NCI-H187 treated with DMSO at 0.1 percent for 48 hours (cell line): ENCODE results near the gene HEMK1.

Source experiments
- DNase-seq: peaks from one replicate; lab custom pipeline; 2025; lab: John Stamatoyannopoulos, UW

The HEMK1 gene

DNA sequence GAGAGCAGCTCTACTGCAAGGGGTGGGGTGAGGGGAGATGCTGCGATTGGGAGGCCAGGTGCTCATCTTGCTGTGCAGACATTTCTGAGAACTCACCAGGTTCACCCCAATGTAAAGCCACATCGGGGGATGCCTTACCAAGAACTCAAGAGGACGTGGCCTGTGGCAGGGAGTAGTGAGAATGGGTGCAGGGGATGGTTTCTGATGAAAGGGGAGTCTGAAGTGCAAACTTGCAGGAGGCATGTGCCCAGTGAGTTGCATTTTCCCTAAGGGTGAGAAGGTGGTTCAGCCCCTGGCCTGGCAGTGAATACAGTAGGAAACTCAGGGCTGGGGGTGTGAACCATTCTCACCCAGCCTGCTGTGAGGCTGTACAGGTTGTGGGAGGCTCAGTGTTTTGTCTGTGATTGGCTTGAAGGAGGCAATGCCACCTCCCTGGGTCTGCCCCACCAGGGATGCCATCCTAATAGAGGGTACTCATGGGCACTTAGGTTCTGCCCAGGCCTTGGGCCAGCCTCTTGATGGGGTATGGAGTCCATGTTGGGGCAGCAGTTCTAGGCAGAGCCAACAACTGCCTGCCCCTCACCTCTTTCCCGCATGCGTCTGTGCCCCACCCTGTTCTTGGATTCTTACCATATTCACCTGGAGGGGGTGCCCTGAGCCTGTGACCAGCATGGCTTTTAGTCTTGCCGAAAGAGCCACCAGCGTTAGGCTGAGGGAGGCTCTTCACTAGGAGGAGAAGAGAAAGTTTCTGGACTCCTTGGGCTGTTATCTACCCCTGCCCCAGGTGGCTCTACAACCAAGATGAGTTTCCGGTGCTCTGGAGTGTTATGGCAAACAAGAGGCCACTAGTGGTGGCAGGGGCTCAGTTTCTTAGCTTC, 4.5 kb downstream of the HEMK1 start:
- no peak for DNase-seq

DNA sequence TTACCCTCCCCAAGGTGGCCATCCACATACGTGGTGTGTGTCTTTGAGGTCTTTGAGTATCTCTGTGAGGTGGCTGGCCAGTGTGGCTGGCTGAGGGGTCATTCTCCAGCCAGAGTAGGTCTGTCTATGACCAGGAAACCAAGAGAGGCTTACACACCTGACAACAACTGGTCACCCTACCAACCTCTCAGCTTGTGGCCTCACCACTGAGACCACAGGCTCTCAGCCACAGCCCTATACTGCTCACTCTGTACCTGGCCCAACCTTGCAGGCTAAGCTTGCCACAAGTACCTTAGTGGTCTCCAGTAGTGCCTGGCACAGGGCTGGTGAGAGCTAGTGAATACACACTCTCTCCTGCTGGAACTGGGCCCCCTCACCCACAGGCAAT, 5.1 kb downstream of the HEMK1 start:
- no peak for DNase-seq

DNA sequence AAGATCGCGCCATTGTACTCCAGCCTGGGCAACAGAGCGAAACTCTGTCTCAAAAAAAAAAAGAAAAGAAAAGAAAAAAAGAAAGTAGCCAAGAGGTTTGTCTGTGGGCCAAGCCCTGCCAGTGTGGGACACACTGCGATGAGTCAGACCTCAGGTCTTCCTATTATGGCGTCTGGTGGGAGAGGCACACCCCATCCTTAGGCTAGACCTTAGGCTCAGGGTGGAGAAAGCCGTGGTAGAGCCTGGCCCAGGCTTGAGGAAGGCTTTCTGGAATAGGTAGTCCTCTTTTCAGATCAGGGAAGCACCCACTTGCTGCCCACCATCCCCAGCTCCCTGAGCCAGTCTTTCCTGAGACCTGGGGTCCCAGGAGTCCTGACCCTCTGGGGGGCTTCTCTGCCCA, 6.0 kb downstream of the HEMK1 start:
- DNase-seq: no peak

DNA sequence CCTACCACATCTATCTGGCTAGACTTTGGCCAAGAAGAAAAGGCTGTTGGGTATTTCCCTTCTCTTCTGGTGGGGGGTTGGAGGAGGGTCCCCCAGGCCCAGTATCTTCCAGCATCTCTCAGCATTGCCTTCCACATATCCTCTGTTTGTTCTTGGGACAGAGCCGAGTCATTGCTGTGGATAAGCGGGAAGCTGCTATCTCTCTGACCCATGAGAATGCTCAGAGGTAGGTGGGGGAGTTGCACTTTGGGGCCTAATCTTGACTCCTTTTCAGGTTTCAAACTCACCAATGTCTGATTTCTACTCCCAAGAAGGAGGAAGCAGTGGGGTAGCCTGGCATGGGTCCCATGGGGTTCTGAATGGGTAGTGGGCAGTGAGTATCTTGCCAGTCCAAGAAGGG, 8.0 kb downstream of the HEMK1 start:
- DNase-seq: no peak

DNA sequence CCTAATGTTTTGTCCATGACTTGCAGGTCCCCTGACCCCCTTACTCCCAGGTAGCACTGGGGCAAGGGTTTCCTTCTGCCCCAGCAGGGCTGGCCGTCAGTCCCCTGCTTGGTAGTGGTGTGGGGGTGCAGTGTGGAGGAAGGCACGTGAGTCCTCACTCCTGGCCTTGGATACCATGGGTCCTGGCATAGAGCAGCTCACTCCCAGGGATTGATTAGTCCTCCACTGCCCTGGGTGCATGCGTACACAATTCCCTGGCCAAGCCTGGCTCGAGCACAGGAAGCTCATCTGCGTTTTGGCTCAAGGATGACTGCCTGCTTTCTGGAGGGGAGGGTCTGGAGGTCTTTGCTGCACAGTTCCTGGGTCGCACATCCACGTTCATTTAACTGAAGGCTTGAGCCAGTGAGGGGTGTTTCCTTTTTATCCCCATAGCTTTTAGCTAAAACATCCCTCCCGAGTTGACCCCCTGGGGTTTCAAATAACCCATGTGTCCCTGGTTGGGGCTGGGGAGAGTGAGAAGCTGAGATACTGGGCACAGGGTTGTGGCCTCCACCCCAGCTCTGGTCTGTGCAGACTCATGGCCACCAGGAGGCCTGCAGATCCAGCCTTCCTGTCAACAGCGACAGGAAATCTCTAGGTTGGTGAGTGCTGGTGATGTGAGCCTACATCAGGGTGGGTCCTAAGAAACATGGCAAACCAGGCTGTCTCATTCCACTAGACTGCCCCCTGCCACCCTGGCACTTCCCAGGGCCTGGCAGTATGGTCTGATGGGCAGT, 11.5 kb downstream of the HEMK1 start:
- DNase-seq: no peak

DNA sequence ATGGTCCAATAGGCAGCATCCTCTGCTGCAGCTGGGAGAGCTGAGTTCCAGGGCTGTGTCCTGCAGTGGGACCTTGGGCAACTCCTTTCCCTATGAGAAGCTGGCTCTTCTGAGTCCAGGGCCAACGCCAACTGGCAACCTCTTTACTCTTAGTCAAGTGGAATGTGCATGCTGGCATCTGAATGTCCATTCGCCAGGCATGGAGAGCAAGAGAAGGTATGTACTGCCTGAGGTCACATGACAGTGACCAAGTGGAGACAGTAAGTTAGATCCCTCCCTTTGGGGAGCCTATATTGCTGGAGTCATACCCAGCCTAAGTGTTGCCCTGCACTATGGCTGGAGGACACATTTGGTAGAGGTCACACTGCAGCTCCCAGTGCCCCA, 12.1 kb downstream of the HEMK1 start:
- DNase-seq: no peak

DNA sequence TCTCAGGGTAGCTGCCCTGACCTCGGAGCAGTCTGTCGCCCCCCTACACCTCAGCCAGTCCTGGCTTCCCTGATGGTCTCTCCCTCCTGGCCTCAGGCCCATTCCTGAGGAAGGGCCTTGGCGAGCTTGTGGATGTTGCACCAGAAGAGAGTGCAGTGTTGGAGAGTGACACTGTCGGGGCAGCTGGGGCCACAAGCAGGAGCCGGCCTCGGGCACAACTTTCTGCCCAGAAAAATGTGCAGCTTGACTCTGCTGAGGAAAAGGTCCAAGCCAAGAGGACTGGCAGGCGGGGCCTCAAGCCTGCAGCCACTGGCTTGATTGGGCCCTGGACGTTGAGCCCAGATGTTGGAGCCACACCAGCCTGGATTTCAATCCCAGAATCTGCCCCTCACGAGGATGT, 12.8 kb downstream of the HEMK1 start:
- DNase-seq: no peak

DNA sequence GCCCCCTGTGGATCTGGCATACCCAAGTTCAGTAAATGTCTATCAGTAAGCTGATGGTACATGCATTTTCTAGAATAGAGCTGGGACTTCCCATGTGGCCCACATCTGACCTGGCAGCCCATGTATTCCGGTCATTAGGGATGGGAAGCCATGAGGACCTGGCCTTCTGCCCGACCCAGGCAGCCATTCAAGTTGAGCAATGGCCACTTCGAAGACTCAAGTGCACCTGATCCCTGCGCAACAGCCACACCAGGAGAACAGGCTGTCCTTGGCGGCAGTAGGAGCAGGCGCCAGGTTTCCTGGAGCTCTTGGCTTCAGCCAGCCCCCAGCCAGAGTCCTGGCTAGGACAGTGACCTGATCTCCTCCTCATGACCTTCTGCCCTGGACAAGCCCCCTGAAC, 14.6 kb downstream of the HEMK1 start:
- DNase-seq: no peak

DNA sequence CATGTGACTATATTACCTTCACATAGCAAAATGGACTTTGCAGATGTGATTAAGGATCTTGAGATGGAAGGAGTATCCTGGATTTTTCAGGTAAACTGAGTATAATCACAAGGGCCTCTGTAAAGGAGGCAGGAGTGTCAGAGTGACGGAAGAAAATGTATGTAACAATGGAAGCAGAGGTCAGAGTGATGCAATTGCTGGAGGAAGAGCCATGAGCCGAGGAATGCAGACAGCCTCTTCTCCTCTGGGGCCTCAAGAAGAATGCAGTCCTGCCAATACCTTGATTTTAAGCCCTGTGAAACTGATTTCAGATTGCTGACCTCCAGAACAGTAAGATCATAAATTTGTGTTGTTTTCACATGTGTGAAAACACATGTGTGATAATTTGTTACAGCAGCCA, 15.1 kb downstream of the HEMK1 start:
- no peak for DNase-seq

DNA sequence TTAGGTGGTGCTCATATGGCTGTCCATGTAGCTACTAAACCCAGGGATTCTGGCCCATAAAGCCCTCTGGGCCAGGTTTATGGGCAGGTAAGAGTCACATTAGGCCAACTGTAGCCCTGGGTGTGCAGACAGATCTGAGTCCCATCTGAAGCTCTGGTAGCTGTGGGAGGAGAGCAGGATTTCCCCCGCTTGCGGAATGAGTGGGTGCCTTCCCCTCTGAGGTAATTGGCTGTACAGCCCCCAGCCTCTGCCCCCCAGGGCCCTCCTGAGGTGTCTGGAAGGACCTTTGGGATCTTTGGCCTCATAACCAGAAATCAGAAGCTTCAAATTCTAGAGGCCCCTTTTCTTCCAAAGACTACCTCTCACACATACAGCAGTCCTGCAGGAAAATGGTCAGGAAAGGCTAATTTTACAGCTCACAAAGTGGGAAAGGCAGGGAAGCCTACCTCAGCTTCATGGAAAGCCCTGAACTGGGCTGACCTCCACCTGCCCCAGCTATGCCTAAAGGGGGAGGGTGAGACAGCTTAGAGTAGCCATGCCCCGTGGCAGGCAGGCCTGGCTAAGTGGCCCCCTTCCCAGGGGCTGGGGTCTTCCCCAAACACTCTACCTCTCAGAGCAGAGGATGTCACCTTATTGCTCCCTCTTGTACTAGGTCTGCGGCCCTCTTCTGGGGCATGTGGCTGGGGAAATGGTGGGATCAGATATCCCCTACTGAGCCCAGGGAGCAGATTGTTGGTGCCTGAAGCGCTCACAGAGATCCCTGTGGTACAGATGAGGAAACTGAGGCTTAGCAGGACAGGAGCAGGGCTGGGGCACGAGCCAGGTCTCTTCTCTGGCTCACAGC, 16.8 kb downstream of the HEMK1 start:
- no peak for DNase-seq

DNA sequence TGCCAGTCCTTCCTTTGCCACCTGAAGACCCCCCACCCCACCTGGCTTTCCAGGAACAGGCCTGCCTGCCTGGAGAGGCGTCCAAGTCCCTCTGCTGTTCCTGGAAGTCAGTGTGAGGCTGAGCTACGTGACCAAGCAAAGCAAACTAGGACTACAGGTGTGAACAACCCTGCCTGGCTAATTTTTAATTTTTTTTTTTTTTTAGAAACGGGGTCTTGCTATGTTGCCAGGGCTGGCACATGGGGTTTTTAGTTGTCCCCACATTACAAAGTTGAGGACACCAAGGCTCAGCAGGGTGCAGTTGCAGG, 17.4 kb downstream of the HEMK1 start:
- no peak for DNase-seq

DNA sequence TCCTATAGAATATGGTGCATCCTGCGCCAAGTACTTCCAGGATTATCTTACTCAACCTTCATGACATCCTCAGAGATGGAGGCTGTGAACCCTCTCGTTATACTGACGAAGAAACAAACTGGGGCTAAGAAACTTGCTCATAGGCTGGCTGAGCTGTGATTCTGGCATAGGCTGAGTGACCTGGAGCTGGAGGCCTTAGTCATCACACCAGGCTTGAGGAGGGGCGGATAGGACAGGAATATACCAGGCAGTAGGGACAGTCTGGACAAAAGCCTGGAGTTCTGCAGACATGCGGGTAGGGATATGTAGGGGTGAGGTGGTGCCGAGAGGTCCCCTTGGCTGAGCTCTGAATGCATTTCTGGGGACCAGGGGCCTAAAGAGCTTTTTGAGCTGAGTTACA, 18.1 kb downstream of the HEMK1 start:
- no peak for DNase-seq

DNA sequence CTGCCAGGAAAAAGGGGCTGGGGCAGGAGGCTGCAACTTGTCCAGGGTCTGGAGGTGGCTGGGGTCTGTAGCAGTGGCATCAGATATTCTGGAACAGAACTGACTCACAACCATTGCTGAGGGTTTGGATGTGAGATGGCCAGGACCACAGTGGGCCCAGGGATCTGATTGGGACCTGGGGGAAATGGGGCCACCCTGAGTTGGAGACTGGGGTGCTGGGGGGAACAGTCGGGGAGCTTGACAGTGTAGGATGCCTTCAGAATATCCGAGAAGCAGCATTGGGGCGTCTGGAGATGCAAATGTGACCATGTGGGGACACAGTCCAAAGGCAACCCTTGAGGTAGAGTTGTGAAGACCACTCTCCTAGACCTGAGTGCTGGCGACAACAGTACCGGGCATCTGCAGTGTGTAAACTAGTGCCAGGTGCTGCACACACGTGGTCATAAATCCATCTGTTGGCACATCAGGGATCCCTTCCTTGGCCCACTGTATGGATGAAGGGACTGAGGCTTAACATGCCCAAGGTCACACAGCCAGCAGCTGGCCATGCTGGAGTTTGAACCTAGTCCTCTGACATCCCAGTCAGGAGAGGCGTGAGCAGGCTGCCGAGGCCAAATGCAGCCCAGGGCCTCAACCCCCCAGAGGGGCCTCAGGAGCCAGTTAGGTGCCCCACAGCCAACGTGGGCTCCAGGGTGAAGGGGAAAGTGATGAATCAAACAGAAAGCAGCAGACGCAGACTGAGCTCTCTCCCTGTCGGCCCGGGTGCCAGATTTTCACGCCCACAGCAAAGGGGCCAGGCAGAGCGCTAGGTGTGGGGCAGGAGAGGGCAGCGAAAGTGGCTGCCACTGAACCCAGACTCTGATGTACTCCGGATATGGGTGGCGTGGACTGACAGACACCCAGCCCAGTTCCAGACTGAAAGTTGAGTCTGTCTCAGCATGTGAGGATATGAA, 18.8 kb downstream of the HEMK1 start:
- DNase-seq: no peak

DNA sequence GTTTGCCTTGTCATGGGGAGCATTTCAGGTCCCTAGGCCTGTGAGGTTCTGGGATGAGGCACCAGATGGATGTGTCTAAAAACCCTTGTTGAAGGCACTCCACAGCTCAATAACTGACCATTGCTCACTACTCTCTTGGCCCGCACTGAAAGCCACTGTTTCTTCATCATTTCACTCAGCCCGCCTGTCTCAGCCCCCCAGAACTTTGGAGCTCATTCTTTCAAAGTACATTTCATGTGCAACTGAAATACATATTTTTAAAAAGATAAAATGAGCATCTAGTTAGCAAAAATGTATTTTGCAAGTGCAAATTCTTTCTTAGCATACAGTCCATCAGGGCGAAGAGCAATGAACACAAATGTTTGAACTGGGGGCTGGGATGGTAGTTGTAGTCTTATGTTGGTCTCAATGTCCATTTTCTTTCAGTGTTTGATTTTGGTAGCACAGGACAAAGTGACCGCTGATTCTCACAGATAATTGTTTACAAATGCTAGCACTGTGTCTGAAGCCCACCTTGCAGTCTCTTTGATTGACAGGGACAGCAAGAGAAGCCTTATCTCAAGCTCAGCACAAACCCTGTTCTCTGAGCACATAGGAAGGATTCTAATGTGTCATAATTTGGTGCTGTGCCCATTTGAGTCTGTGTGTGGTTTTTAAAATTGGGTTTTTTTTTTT, 19.6 kb downstream of the HEMK1 start:
- DNase-seq: no peak

DNA sequence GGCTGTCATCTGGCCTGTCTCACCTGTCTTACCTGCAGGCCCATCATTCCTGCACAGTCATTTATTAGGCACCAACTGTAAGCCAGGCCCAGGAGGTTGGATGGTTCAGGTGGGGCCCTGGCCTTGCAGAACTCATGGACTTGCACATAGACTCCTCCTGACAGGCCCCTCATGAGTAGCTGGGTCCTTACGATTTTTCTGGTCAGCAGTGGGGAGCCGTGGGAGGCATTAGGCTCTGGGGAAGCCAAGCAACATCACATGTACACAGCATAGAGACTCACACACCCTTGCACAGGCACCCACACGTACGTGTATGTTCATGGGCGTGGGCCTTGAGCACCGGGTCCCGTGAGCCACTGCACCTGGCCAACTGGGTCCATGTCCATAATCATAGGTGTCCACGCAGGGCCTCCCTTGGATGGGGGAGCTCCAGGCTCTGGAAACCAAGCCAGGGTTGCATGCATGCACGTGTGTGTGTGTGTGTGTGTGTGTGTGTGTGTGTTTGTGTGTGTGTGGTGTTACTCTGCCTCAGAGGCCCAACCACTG, 21.9 kb downstream of the HEMK1 start:
- DNase-seq: no peak

DNA sequence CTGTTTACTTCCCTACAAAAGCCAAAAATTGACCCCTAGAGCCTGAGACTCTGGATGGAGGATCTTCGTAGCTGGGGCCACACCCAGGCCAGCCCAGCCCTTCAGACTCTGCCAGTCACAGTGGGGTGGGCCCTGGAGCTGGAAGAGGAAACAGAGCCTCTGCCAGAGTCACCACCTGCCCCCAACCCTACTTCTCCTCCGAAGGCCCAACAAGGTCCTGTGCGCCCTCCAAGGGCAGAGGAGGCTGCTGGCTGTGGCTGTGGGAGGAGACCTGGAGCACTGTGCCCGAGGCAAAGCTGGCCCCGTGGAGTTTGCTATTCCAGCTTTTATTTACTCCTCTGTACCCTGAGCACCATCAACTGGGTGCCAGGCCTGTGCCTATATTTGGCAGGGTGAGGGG, 23.2 kb downstream of the HEMK1 start:
- DNase-seq: no peak

DNA sequence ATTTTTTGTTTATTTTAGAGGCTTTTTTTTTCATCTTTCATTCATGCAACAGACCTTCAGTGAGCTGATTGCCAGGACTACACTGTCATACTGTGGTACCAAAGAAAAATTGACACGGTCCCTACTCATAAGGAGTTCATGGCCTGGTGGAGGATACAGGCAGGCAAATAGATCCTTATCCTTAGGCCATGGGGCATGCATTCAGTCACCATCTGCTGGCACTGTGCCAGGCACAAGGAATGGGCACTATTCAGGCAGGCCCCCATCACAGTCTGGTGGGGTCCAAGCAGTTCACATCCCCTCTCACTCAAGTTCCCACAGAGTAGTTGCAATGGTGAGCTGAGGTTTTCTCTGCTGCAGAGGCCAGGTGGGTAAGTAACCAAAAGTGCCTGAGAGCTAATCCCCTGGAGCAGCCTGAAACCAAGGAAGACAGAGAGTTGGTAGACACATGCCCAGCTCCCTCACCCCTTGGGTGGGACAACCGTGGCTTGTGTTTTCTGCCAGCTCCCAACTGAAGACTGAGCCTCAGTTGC, 25.0 kb downstream of the HEMK1 start:
- DNase-seq: no peak

DNA sequence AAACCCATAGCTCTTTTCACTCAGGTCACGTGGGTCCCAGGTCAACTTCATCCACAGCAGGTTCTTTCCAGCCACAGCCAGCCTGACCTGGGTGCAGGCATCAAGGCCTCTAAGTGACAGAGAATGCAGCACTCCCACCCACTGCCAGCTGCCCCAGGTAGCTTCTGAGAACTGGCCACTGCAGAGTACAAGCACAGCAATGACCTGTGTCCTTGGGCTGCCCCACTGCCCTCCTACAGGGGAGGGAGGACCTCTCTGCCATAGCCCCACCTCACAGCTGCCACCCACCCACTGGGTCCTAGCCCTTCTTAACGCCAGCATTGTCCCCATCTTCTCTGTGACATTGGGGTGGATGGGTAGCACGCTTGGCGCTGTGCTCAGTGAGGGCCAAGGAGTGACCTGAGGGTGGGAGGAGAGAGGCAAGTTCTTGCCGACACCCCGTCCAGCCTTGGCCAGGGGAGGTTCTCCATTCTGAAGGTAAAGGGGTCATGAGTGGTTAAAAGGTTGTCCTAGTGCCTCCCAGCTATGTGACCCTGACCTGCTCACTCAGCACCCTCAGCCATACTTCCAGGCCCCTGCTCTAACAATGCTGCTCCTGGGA, 29.9 kb downstream of the HEMK1 start:
- DNase-seq: no peak

DNA sequence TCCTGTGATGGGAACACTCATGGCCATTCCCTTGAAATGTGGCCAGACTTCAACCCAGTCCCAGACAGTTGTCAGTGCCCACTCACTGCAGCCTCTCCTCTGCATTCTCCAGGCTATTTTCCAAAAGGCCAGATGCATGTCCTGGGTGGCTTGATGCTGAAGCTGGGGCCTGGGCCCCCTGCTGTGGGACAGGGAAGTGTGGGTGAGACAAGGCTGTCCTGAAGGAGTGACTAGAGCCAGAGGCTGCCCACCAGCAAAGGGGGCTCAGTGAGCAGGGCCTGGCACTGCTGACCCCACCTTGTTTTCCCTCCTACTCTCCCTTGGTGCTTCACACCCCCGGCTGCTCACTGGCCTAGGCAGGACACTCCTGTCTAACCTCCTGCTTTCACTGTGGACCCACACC, 30.4 kb downstream of the HEMK1 start:
- no peak for DNase-seq

DNA sequence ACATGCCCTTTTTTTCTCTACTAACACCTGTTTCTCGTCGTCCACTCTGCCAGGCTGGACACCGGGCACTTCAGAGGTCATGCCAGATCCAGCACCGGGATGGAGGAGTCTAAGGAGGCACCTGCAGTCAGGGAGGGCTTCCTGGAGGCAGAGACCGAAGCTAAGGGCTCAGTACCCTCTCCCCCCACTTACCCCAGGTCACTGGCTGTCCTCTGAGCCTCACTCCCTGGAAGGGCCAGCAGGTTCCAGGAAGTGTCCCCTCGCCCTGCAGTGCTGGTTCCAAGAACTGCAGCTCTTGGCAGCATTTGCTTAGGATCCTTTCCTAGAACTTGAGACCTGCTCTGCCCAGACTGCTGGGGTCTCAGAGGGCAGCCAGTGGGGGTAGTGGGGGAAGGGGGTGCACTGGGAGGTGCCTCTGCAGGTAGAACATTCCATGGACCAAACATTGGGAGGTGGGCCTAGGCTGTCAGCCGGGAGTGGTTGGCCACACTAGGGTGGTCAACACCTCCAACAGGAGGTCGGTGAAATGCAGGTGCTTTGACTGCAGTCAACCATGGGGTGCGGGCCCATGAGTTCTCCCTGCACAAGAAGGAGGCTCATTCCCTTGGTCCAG, 30.9 kb downstream of the HEMK1 start:
- no peak for DNase-seq
